HepG2 (cell line): ENCODE measurements around the gene POLR3E. TPM values are rescaled to one million over a fixed set of nuclear protein-coding genes. Genes with fewer than 3 reads are reported as not detected.

Experiments
- AHR ChIP-seq: IDR thresholded peaks from 2 replicates; pipeline ENCODE4 v1.6.1; 2018; ENCODE audit warnings: missing genetic modification reagents, missing compliant biosample characterization
- AKAP8 ChIP-seq: sonication (generic); formaldehyde crosslinking; IDR thresholded peaks from 2 replicates; pipeline ENCODE4 v1.5.1; 2020; ENCODE audit warnings: mild to moderate bottlenecking, missing genetic modification reagents
- ATF4 ChIP-seq, 2 experiments: fragments of 450-650 bp in 1 of 2; sonication (generic) in 1 of 2; formaldehyde crosslinking; IDR thresholded peaks; 2 replicates each; pipeline versions ENCODE4 v1.5.0 to v1.8.0; 2020 to 2022; ENCODE audit warnings: mild to moderate bottlenecking in 1 of 2, missing genetic modification reagents in 1 of 2
- FOSL2 ChIP-seq: sonication (generic); formaldehyde crosslinking; IDR thresholded peaks from 2 replicates; pipeline ENCODE4 v1.4.0; 2020; ENCODE audit warnings: missing genetic modification reagents
- MAFG ChIP-seq: sonication (generic); formaldehyde crosslinking; IDR thresholded peaks from 2 replicates; pipeline ENCODE4 v1.5.1; 2020; ENCODE audit warnings: mild to moderate bottlenecking, missing genetic modification reagents
- MIER2 ChIP-seq: IDR thresholded peaks from 2 replicates; pipeline ENCODE4 v1.6.1; 2016; ENCODE audit warnings: missing biosample characterization, missing genetic modification reagents
- NFATC3 ChIP-seq: sonication (generic); formaldehyde crosslinking; IDR thresholded peaks from 2 replicates; pipeline ENCODE4 v1.5.1; 2020; ENCODE audit warnings: mild to moderate bottlenecking, missing genetic modification reagents
- PAF1 ChIP-seq: IDR thresholded peaks from 2 replicates; pipeline ENCODE4 v1.6.1; 2016; ENCODE audit warnings: missing genetic modification reagents, missing compliant biosample characterization
- POGK ChIP-seq: sonication (generic); formaldehyde crosslinking; conservative IDR thresholded peaks from 2 replicates; pipeline ENCODE4 v1.8.0; 2022; ENCODE audit warnings: mild to moderate bottlenecking, moderate library complexity, missing genetic modification reagents
- POLR2AphosphoS5 ChIP-seq: IDR thresholded peaks from 2 replicates; pipeline ENCODE4 v1.6.1; 2012; ENCODE audit warnings: low read depth, low read length
- REPIN1 ChIP-seq: sonication (generic); formaldehyde crosslinking; IDR thresholded peaks from 2 replicates; pipeline ENCODE4 v1.8.0; 2022; ENCODE audit warnings: missing genetic modification reagents, low read depth, mild to moderate bottlenecking, borderline replicate concordance
- RFXANK ChIP-seq: IDR thresholded peaks from 2 replicates; pipeline ENCODE4 v1.6.1; 2016
- SP140L ChIP-seq: sonication (generic); formaldehyde crosslinking; IDR thresholded peaks from 2 replicates; pipeline ENCODE4 v1.4.0; 2020; ENCODE audit warnings: missing genetic modification reagents, borderline replicate concordance
- SYNCRIP ChIP-seq: fragments of 200-400 bp; formaldehyde crosslinking; IDR thresholded peaks from 2 replicates; pipeline ENCODE4 v1.6.1; 2018; ENCODE audit warnings: mild to moderate bottlenecking, low read depth, low read length; ENCODE audit not compliant: insufficient read depth
- ZBTB38 ChIP-seq: sonication (generic); formaldehyde crosslinking; IDR thresholded peaks from 2 replicates; pipeline ENCODE4 v1.5.1; 2020; ENCODE audit warnings: mild to moderate bottlenecking, missing genetic modification reagents
- ZNF33B ChIP-seq: sonication (generic); formaldehyde crosslinking; IDR thresholded peaks from 2 replicates; pipeline ENCODE4 v1.5.1; 2020; ENCODE audit warnings: mild to moderate bottlenecking, missing genetic modification reagents
- ZNF468 ChIP-seq: sonication (generic); formaldehyde crosslinking; IDR thresholded peaks from 2 replicates; pipeline ENCODE4 v1.8.0; 2022; ENCODE audit warnings: mild to moderate bottlenecking, moderate library complexity, missing genetic modification reagents
- ZZZ3 ChIP-seq: sonication (generic); formaldehyde crosslinking; IDR thresholded peaks from 2 replicates; pipeline ENCODE4 v1.4.0; 2020; ENCODE audit warnings: missing genetic modification reagents, mild to moderate bottlenecking, borderline replicate concordance
- polyA plus RNA-seq, 8 experiments: library from polyadenylated mRNA; depleted of rRNA in 3 of 8; stranded (reverse) in 7 of 8; unstranded in 1 of 8; fragments of >200 nt; fragmentation: Illumina TruSeq in 4 of 8; extraction: Trizol in 4 of 8; gene quantifications; 2 replicates each; pipeline versions ENCODE4 v1.2.1 to v1.2.3, GENCODE V29; 2011 to 2016; ENCODE audit warnings: low read depth in 4 of 8, missing spikeins in 1 of 8, mixed read lengths in 1 of 8; ENCODE audit not compliant: insufficient read depth in 1 of 8
- total RNA-seq, 5 experiments: library from RNA; depleted of rRNA; stranded (reverse); fragments of >200 nt; fragmentation: Illumina TruSeq; extraction: Trizol; gene quantifications; 2 replicates each; pipeline ENCODE4 v1.2.3, GENCODE V29; 2016; ENCODE audit warnings: low read depth in 1 of 5
- TF ChIP-seq, protein P1 (sequence below): sonication (generic); formaldehyde crosslinking; IDR thresholded peaks from 2 replicates; pipeline ENCODE4 v1.8.0; 2022; ENCODE audit warnings: mild to moderate bottlenecking, missing genetic modification reagents, moderate library complexity
- TF ChIP-seq, protein P2 (sequence below): sonication (generic); formaldehyde crosslinking; IDR thresholded peaks from 2 replicates; pipeline ENCODE4 v1.4.0; 2020; ENCODE audit warnings: missing genetic modification reagents

Gene POLR3E
- total and polyA plus RNA-seq, 2 of the 13 experiments (the other 11 are each of a cell fraction or from before 2014, with no cell fraction given) = 135 to 262 TPM

DNA sequence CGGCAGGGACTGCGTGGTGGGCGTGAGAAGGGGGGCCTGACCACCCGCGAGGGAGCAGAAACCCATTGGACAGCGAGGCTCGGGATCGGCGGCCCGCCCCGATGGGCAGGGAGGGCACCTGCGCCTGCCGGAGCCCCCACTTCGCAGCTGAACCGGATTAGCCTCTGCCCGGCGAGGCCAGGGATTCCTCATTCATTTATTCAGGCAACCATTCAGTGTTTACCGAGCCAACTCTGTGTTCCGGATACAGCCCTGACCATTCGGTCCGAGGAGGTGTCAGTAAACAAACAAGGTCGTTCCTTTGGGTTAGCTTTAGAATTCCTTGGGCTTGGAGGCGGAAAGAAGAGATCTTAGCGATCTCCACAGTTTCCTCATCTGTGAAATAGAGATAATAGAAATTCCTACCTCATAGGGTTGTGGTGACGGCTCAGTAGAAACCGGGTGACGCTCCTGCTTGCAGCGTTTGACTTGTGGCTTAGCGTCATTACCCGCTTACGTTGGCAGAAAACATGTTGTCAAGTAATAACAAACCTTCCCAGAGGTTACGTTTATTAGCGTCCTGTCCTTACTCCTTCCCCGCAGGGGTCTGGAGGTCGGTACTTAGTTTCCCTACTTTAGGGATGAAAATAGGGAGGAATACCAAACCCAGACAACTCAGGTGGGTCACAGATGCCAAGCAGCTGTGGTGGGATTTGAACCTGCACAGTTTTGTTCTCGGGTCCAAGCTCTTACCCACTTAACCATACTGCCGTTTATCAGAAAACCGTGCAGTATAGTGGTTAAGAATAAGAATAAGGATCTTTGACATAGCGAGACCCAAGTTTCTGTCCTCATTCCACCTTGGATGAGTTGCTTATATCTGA, 893 bp downstream of the POLR3E start (continued):
- TF ChIP-seq MAFG (CRISPR knock-in tag) (no peak), MIER2 (CRISPR knock-in tag) (no peak), SP140L (CRISPR knock-in tag) (peak; percentile 76; the same call in 1 of the 2 replicates), PAF1 (CRISPR knock-in tag) (peak; percentile 100), ZBTB38 (CRISPR knock-in tag) (0 out of 2 replicates have a peak, but pooled peaks have one; percentile 50), FOSL2 (CRISPR knock-in tag) (peak; percentile 32), POLR2AphosphoS5 (peak; percentile 99), REPIN1 (no peak; the same call in 1 of the 2 replicates), NFATC3 (CRISPR knock-in tag) (peak; percentile 76; the same call in 1 of the 2 replicates), RFXANK (CRISPR knock-in tag) (no peak), AHR (CRISPR knock-in tag) (no peak; the same call in 1 of the 2 replicates), POGK (CRISPR knock-in tag) (no peak), ZNF468 (CRISPR knock-in tag) (no peak), SYNCRIP (no peak), AKAP8 (CRISPR knock-in tag) (peak; percentile 99), ZZZ3 (CRISPR knock-in tag) (no peak), ZNF33B (0 out of 2 replicates have a peak, but pooled peaks have one; percentile 18), ATF4 (CRISPR knock-in tag; IDR thresholded peaks at IDR 0.05) (peak; percentile 1 to 44; a peak in 2 of 4 replicates)
- TF ChIP-seq, protein P1, sequence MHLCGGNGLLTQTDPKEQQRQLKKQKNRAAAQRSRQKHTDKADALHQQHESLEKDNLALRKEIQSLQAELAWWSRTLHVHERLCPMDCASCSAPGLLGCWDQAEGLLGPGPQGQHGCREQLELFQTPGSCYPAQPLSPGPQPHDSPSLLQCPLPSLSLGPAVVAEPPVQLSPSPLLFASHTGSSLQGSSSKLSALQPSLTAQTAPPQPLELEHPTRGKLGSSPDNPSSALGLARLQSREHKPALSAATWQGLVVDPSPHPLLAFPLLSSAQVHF = 0 out of 2 replicates have a peak, but pooled peaks have one; percentile 38
- TF ChIP-seq, protein P2, sequence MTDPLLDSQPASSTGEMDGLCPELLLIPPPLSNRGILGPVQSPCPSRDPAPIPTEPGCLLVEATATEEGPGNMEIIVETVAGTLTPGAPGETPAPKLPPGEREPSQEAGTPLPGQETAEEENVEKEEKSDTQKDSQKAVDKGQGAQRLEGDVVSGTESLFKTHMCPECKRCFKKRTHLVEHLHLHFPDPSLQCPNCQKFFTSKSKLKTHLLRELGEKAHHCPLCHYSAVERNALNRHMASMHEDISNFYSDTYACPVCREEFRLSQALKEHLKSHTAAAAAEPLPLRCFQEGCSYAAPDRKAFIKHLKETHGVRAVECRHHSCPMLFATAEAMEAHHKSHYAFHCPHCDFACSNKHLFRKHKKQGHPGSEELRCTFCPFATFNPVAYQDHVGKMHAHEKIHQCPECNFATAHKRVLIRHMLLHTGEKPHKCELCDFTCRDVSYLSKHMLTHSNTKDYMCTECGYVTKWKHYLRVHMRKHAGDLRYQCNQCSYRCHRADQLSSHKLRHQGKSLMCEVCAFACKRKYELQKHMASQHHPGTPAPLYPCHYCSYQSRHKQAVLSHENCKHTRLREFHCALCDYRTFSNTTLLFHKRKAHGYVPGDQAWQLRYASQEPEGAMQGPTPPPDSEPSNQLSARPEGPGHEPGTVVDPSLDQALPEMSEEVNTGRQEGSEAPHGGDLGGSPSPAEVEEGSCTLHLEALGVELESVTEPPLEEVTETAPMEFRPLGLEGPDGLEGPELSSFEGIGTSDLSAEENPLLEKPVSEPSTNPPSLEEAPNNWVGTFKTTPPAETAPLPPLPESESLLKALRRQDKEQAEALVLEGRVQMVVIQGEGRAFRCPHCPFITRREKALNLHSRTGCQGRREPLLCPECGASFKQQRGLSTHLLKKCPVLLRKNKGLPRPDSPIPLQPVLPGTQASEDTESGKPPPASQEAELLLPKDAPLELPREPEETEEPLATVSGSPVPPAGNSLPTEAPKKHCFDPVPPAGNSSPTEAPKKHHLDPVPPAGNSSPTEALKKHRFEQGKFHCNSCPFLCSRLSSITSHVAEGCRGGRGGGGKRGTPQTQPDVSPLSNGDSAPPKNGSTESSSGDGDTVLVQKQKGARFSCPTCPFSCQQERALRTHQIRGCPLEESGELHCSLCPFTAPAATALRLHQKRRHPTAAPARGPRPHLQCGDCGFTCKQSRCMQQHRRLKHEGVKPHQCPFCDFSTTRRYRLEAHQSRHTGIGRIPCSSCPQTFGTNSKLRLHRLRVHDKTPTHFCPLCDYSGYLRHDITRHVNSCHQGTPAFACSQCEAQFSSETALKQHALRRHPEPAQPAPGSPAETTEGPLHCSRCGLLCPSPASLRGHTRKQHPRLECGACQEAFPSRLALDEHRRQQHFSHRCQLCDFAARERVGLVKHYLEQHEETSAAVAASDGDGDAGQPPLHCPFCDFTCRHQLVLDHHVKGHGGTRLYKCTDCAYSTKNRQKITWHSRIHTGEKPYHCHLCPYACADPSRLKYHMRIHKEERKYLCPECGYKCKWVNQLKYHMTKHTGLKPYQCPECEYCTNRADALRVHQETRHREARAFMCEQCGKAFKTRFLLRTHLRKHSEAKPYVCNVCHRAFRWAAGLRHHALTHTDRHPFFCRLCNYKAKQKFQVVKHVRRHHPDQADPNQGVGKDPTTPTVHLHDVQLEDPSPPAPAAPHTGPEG = 0 out of 2 replicates have a peak, but pooled peaks have one; percentile 51
